NCI-H146 treated with DMSO at 0.1 percent for 48 hours (cell line): ENCODE results near the gene CNNM4.

Experiments
- DNase-seq: peaks from one replicate; lab custom pipeline; 2025; ENCODE audit not compliant: unreplicated experiment; lab: John Stamatoyannopoulos, UW

CNNM4 gene

GRCh38 chr2:96828874-96829273 lies 68.2 kb downstream of the CNNM4 start:
- no peak for DNase-seq

GRCh38 chr2:96830044-96830562 lies 69.4 kb downstream of the CNNM4 start:
- DNase-seq, result no peak

GRCh38 chr2:96831679-96832078 lies 71.0 kb downstream of the CNNM4 start:
- DNase-seq, result no peak

- no peak for DNase-seq
Observed at GRCh38 chr2:96832408-96832753, 71.7 kb downstream of the CNNM4 start.

- peak; percentile 95 for DNase-seq
Observed at GRCh38 chr2:96832754-96833507, 72.2 kb downstream of the CNNM4 start.

GRCh38 chr2:96835830-96836229 lies 75.1 kb downstream of the CNNM4 start:
- DNase-seq, result no peak

GRCh38 chr2:96837575-96837974 lies 76.9 kb downstream of the CNNM4 start:
- DNase-seq, result no peak

GRCh38 chr2:96838345-96839292 lies 77.9 kb downstream of the CNNM4 start:
- no peak for DNase-seq

GRCh38 chr2:96839293-96839874 lies 78.7 kb downstream of the CNNM4 start:
- no peak for DNase-seq

- no peak for DNase-seq
Observed at GRCh38 chr2:96839875-96840850, 79.5 kb downstream of the CNNM4 start.

- DNase-seq, result no peak
Observed at GRCh38 chr2:96841701-96842495, 81.2 kb downstream of the CNNM4 start.

GRCh38 chr2:96842600-96842999 lies 81.9 kb downstream of the CNNM4 start:
- DNase-seq, result peak; percentile 75

GRCh38 chr2:96843538-96844268 lies 83.0 kb downstream of the CNNM4 start, which contains the start of gene ANKRD23:
Gene ANKRD23 (minus strand): TSS chr2:96844021. CDS start chr2:96843992, 29 bp downstream.
- no peak for DNase-seq

- DNase-seq, result no peak
Observed at GRCh38 chr2:96844405-96844808, 83.7 kb downstream of the CNNM4 start.

GRCh38 chr2:96846825-96847224 lies 86.1 kb downstream of the CNNM4 start:
- no peak for DNase-seq

- no peak for DNase-seq
Observed at GRCh38 chr2:96847586-96847985, 86.9 kb downstream of the CNNM4 start.

- no peak for DNase-seq
Observed at GRCh38 chr2:96848264-96848663, 87.6 kb downstream of the CNNM4 start.

- no peak for DNase-seq
Observed at GRCh38 chr2:96852667-96853066, 92.0 kb downstream of the CNNM4 start.

- no peak for DNase-seq
Observed at GRCh38 chr2:96853321-96853720, 92.6 kb downstream of the CNNM4 start.
